GM21447 (cell line): Measurements from ENCODE around the gene TPPP.
A peak's percentile ranks its signal among the peaks of the same experiment; 100 is the strongest.
"Not testable (repeated sequence)": the region's sequence is repeated elsewhere in the genome, so short reads cannot be mapped to it uniquely, and the experiment has no call there.

ENCODE experiments used
- ATAC-seq: cut with Tn5 transposase; IDR thresholded peaks from one replicate; pipeline ENCODE4 v1.9.1; 2021; ENCODE audit not compliant: unreplicated experiment

The TPPP gene

DNA sequence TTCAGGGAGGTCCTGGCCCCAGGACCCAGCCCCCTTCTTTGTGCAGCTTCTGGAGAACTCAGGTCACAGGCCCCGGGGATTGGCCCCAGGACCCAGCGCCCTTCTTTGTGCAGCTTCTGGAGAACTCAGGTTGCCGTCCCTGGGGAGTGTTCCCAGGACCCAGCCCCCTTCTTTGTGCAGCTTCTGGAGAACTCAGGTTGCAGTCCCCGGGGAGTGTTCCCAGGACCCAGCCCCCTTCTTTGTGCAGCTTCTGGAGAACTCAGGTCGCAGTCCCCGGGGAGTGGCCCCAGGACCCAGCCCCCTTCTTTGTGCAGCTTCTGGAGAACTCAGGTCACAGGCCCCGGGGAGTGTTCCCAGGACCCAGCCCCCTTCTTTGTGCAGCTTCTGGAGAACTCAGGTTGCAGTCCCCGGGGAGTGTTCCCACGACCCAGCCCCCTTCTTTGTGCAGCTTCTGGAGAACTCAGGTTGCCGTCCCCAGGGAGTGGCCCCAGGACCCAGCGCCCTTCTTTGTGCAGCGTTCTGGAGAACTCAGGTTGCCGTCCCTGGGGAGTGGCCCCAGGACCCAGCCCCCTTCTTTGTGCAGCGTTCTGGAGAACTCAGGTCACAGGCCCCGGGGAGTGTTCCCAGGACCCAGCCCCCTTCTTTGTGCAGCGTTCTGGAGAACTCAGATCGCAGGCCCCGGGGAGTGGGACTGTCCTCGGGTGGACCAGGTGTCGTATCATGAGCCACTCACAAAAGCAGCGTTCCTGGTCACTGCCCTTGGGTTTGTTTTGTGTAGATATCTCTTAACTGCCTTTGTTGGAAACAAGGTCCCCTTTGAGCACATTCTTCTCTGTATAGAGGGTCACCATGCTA lies 64.6 kb downstream of the TPPP start:
- ATAC-seq: not testable (repeated sequence)

- no peak for ATAC-seq
Measured at GRCh38 chr5:627840-628239, 65.3 kb downstream of the TPPP start.

DNA sequence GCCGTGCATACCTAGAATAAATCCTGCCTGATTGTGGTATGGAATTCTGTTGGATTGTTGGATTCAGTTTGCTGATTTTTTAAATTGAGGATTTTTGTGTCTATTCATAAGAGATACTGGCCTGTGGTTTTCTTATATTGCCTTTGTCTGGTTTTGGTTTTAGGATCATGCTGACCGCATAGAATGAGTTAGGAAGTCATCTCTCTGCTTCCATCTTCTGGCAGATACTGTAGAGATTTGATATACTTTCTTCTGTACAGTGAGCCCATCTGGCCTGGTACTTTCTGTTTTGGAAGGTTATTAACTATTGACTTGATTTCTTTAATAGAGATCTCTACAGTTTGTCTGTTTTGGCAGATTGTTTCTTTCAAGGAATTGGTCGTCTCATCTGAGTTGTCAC lies 66.3 kb downstream of the TPPP start:
- ATAC-seq: no peak

DNA sequence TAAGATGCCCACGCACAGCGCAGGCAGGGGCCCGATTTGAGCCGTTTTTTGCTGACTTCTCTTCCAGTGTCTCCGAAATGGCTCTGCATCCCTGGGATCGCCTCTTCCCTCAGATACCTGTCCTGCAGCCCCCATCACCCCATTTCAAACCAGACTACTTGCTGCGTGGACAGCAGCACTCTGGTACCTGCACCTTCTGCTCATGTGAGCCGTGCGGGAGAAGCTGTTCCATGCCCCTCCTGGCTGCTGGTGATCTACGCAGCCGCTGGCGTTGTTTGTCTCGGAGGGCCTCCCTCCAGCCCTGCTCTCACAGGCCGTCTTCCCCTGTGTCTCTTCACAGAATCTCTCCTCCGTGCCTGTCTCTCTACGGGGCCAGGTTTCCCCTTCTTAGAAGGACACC lies 67.6 kb downstream of the TPPP start:
- ATAC-seq: no peak

DNA sequence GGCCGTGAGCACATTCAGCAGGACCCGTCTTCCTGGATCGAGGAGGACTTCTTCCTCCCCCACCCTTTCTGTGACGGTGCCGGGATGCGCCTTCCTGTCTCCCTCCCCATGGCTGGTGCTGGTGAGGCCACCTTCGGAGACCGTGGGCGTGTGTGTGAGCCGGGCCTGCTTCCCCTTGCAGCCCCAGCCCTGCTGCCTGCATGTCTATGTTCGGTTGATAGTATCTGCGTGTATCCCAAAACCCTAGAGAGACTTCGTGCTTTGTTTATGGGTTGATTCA lies 68.3 kb downstream of the TPPP start:
- ATAC-seq: no peak

- no peak for ATAC-seq
Measured at GRCh38 chr5:624118-624950, 68.8 kb downstream of the TPPP start.

GRCh38 chr5:623531-623930 lies 69.6 kb downstream of the TPPP start:
- ATAC-seq: no peak

DNA sequence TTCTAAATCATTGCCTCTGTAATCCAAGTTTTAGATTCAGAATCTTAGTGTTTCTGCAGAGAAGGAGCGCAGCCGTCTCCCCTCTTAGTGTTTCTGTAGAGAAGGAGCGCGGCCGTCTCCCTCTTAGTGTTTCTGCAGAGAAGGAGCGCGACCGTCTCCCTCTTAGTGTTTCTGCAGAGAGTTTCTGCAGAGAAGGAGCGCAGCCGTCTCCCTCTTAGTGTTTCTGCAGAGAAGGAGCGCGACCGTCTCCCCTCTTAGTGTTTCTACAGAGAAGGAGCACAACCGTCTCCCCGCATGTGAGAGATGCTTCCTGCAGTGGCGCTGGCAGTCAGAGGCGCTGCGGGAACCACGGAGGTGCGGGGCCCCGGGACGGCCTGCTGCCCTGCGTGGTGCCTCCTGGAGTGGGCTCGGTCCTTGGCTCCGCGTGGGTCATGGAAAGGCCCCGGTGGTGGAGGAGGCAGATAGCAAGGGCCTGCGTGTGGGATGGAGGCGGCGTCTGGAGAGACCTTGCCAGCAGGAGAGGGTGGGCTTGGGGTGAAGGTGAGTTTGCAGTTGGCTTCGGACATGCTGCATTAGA lies 70.1 kb downstream of the TPPP start:
- ATAC-seq: no peak

GRCh38 chr5:622359-622758 lies 70.8 kb downstream of the TPPP start:
- no peak for ATAC-seq

DNA sequence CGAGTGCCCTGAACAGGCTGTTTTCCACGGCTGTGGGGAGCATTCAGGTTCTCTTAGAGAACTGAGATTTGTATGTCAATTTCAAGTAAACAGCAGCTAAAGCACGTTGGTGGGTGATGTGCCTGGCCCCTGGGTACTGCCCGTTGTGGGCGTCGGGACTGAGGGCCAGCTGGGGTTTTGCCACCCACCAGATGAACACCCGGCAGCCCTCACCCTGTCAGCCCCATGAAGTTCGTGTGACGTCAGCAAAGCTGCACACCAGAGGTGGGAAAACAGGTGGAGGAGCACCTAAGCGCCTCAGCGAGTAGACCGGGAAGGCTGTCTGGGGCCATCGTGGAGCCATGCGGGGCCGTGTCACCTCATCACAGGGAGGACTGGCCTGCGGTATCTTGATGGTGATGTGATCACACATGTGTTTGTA lies 71.8 kb downstream of the TPPP start:
- ATAC-seq: no peak

DNA sequence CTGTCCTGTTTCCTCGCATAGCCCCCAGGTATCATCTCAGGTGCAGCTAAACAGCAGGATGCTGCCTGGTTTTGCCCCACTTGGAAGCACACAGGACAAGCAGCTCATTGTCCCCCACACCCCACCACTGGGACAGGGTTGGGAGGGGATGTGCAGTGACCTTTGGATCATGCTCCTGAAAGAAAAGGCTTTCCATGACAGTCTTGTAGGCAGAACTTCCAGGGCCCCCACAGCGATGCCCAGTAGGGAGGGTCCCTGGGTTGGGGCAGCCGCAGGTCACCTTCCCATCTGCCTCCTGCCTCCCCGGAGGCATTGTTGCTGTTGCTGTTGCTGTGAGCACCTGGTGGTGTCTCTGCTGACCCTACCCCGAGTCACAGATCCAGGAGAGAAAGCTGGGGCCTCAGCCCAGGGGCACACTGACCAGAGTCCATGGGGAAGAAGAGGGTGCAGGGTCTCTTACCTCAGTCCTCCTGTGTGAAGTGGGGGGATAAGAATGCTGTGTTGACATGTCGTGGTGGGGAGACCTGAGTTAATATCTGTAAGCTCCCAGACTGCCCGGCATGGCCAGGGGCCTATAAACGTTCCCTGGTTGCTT lies 72.5 kb downstream of the TPPP start:
- no peak for ATAC-seq

GRCh38 chr5:620152-620551 lies 73.0 kb downstream of the TPPP start:
- no peak for ATAC-seq

DNA sequence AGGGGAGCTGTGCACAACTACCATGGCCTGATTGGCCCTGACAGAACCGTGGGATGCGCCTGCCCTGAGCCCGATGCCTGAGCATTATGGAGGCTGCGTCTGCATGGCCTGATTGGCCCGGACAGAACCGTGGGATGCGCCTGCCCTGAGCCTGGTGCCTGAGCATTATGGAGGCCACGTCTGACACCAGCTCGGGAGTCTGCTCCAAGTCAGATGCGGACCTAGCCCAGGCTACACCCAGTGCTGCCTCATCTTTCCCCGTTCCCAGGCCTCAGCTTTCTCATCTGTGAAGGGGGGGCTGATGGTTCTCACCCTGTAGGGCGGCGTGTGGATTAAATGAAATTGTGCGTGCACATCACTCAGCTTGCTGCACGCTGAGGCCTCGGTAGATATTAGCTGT lies 73.7 kb downstream of the TPPP start:
- no peak for ATAC-seq

- no peak for ATAC-seq
Measured at GRCh38 chr5:618450-618849, 74.7 kb downstream of the TPPP start.

- ATAC-seq: no peak
Measured at GRCh38 chr5:617896-618295, 75.3 kb downstream of the TPPP start.

- no peak for ATAC-seq
Measured at GRCh38 chr5:616484-617039, 76.6 kb downstream of the TPPP start.

- peak; percentile 22 for ATAC-seq
Measured at GRCh38 chr5:612498-613424, 80.4 kb downstream of the TPPP start.

GRCh38 chr5:611731-612486 lies 81.2 kb downstream of the TPPP start, which contains the start of gene CEP72:
TSS of gene CEP72 (plus strand) at chr5:612340. CDS start at chr5:612362, 22 bp downstream.
- peak; percentile 71 for ATAC-seq
